ENCODE data around the gene TMBIM6.

TMBIM6 gene

GRCh38 chr12:49813131-49813530 is 71.8 kb downstream of the TMBIM6 start:
- Histone ChIP-seq H3K27me3 (ENCODE audit: control insufficient read depth, insufficient read depth, low read length) (no peaks in the 10 kb centered on the region), H3K4me1 (ENCODE audit: control insufficient read depth, low read depth, low read length) (peaks cover 28% of the 10 kb centered on the region)

More at GRCh38 chr12:49813131-49813530, 71.8 kb downstream of the TMBIM6 start:
- no peak overlapping the region for H3K27ac ChIP-seq (ENCODE audit: low read length)
- no peaks in the 10 kb centered on the region for H3K36me3 ChIP-seq (ENCODE audit: control insufficient read depth, low read depth, low read length)
- no peak overlapping the region for H3K4me3 ChIP-seq (ENCODE audit: low read length)
- no peak overlapping the region for H3K9ac ChIP-seq (ENCODE audit: low read length)
- no peaks in the 10 kb centered on the region for H3K9me3 ChIP-seq (ENCODE audit: control insufficient read depth, low read depth, low read length)

Measured in iPS-18a (cell line).